Chondrocyte (in vitro differentiated cells): Measurements from ENCODE around the gene NAT10. TPM values are rescaled to one million over a fixed set of nuclear protein-coding genes. Genes with fewer than 3 reads are reported as not detected.

Experiments used
- DNase-seq: peaks from one replicate; pipeline ENCODE4 v3.0.0; 2021; ENCODE audit warnings: mixed read lengths, low spot score
- H3K27ac Mint-ChIP-seq: one replicate; pipeline ENCODE4 v1.8.0; 2021; ENCODE audit warnings: mild to moderate bottlenecking, moderate library complexity, mixed read lengths; ENCODE audit not compliant: unreplicated experiment
- H3K27me3 Mint-ChIP-seq: 2 replicates; pipeline ENCODE4 v1.8.0; 2021; ENCODE audit warnings: low read depth, mixed read lengths
- H3K36me3 Mint-ChIP-seq: 2 replicates; pipeline ENCODE4 v1.8.0; 2021; ENCODE audit warnings: low read depth, mixed read lengths
- H3K4me1 Mint-ChIP-seq: 2 replicates; pipeline ENCODE4 v1.8.0; 2021; ENCODE audit warnings: low read depth, mild to moderate bottlenecking, mixed read lengths
- H3K4me3 Mint-ChIP-seq: one replicate; pipeline ENCODE4 v1.8.0; 2021; ENCODE audit warnings: mild to moderate bottlenecking, moderate library complexity, mixed read lengths; ENCODE audit not compliant: unreplicated experiment
- H3K9me3 Mint-ChIP-seq: 2 replicates; pipeline ENCODE4 v1.8.0; 2021; ENCODE audit warnings: low read depth, mixed read lengths
- total RNA-seq: library from RNA; stranded (reverse); gene quantifications from 3 replicates; pipeline ENCODE4 v1.2.1, GENCODE V29; 2021
- TF ChIP-seq, protein P1 (sequence below): fragments of 200-600 bp; sonication (generic); IDR thresholded peaks from 2 replicates; pipeline ENCODE4 v1.5.0; 2021; ENCODE audit warnings: antibody characterized with exemption, mild to moderate bottlenecking, moderate library complexity

NAT10 gene
- total RNA-seq, 1 donor from 2014 or later = 25.8 TPM

DNA sequence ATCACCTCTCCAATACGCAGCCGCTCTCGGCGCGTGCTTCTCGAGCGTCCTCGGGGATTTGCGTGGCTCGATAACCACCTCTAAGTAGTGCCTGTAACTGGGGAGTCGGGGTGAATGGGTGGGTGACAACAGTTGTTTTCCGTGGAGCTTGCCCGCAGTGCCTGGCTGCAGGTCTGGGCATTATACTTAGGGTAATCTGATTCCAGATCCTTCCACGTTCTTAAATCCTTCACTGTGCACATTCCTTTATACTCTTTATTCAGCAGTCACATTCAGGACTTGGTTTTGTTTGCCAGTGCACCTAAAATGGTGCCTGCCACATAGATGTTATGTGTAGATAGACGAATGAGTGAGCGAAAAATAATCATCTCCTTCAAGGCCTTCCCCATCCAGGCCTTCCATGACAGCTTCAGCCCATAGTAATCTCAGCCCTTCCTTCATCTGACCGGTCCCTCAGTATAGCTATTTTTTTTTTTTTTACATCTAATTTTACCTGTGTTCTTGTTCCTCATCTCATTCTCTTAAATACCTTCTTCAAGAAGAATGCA lies 602 bp downstream of the NAT10 start:
- Mint-ChIP-seq H3K4me1 (peaks cover 36% of the 10 kb centered on the region), H3K36me3 (peaks cover 16% of the 10 kb centered on the region), H3K27me3 (no peaks in the 10 kb centered on the region), H3K27ac (peak overlapping the region; percentile 94), H3K4me3 (peak overlapping the region; percentile 93), H3K9me3 (no peaks in the 10 kb centered on the region)
- no peak for DNase-seq
- TF ChIP-seq, protein P1, sequence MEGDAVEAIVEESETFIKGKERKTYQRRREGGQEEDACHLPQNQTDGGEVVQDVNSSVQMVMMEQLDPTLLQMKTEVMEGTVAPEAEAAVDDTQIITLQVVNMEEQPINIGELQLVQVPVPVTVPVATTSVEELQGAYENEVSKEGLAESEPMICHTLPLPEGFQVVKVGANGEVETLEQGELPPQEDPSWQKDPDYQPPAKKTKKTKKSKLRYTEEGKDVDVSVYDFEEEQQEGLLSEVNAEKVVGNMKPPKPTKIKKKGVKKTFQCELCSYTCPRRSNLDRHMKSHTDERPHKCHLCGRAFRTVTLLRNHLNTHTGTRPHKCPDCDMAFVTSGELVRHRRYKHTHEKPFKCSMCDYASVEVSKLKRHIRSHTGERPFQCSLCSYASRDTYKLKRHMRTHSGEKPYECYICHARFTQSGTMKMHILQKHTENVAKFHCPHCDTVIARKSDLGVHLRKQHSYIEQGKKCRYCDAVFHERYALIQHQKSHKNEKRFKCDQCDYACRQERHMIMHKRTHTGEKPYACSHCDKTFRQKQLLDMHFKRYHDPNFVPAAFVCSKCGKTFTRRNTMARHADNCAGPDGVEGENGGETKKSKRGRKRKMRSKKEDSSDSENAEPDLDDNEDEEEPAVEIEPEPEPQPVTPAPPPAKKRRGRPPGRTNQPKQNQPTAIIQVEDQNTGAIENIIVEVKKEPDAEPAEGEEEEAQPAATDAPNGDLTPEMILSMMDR = peak; percentile 3

DNA sequence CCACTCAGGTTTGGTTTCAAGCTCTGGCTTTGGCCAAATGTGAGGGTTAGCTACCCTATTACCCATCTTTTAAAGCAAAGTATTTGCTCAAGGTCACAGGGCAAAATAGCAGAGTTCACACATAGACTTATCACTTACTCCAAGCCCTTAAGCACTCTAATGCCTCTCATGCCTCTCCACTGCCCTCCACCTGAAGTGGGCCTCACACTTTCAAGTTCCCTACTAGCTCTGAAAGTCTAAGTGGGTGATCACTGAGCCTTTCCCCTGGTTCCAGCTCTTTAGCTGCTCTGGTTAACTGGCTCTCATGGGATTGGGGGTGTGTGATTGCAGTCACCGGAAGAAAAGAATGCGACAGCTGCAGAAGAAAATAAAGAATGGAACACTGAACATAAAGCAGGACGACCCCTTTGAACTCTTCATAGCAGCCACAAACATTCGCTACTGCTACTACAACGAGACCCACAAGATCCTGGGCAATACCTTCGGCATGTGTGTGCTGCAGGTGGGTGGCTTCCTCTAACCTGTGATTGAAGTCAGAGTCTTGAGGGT lies 6.4 kb downstream of the NAT10 start:
- TF ChIP-seq, protein P1 = no peak
- peaks cover 7% of the 10 kb centered on the region for H3K4me1 Mint-ChIP-seq
- no peak overlapping the region for H3K27ac Mint-ChIP-seq
- no peak overlapping the region for H3K4me3 Mint-ChIP-seq
- H3K9me3 Mint-ChIP-seq = no peaks in the 10 kb centered on the region
- DNase-seq = no peak
- no peaks in the 10 kb centered on the region for H3K27me3 Mint-ChIP-seq
- peaks cover 39% of the 10 kb centered on the region for H3K36me3 Mint-ChIP-seq

- H3K27me3 Mint-ChIP-seq = no peaks in the 10 kb centered on the region
- no peaks in the 10 kb centered on the region for H3K4me1 Mint-ChIP-seq
- TF ChIP-seq, protein P1 = no peak
- no peak overlapping the region for H3K4me3 Mint-ChIP-seq
- H3K9me3 Mint-ChIP-seq = no peaks in the 10 kb centered on the region
- DNase-seq = no peak
- no peak overlapping the region for H3K27ac Mint-ChIP-seq
- H3K36me3 Mint-ChIP-seq = peaks cover 46% of the 10 kb centered on the region
These were observed 8.6 kb downstream of the NAT10 start for GRCh38 chr11:34114014-34114413.

GRCh38 chr11:34114471-34114870 lies 9.0 kb downstream of the NAT10 start:
- no peaks in the 10 kb centered on the region for H3K27me3 Mint-ChIP-seq
- H3K9me3 Mint-ChIP-seq = no peaks in the 10 kb centered on the region
- TF ChIP-seq, protein P1 = no peak
- no peak overlapping the region for H3K4me3 Mint-ChIP-seq
- DNase-seq = no peak
- no peaks in the 10 kb centered on the region for H3K4me1 Mint-ChIP-seq
- peaks cover 45% of the 10 kb centered on the region for H3K36me3 Mint-ChIP-seq
- no peak overlapping the region for H3K27ac Mint-ChIP-seq

- no peak overlapping the region for H3K27ac Mint-ChIP-seq
- DNase-seq = no peak
- H3K4me3 Mint-ChIP-seq = no peak overlapping the region
- no peaks in the 10 kb centered on the region for H3K9me3 Mint-ChIP-seq
- H3K27me3 Mint-ChIP-seq = no peaks in the 10 kb centered on the region
- TF ChIP-seq, protein P1 = no peak
- H3K36me3 Mint-ChIP-seq = peaks cover 48% of the 10 kb centered on the region
- no peaks in the 10 kb centered on the region for H3K4me1 Mint-ChIP-seq
These were observed 15.2 kb downstream of the NAT10 start for GRCh38 chr11:34120651-34121050.
